Keratinocyte (primary cell): ENCODE measurements around the gene DEPP1. TPM values are rescaled to one million over a fixed set of nuclear protein-coding genes. Genes with fewer than 3 reads are reported as not detected.

Experiments
- DNase-seq: peaks from one replicate; pipeline ENCODE4 v3.0.0-alpha.2; 2011; ENCODE audit warnings: low read depth, missing footprints, low spot score
- FAIRE-seq: peaks from 2 replicates; lab custom pipeline; 2011; peaks lifted over from hg19 to GRCh38; lab: Jason Lieb, UNC
- H2AFZ ChIP-seq: 2 replicates; pipeline ENCODE4 v1.6.0; 2012; ENCODE audit warnings: low read length, control low read depth, inconsistent platforms; ENCODE audit not compliant: control insufficient read depth
- H3K27ac ChIP-seq: 2 replicates; pipeline ENCODE4 v1.5.1; 2011; ENCODE audit warnings: low read length; ENCODE audit not compliant: control insufficient read depth, insufficient read depth
- H3K27me3 ChIP-seq: 3 replicates; pipeline ENCODE4 v1.6.0; 2011; ENCODE audit warnings: low read length; ENCODE audit not compliant: control insufficient read depth, insufficient read depth; ENCODE audit errors: extremely low read depth
- H3K36me3 ChIP-seq, 2 experiments: 2 replicates in 1 of 2; 3 replicates in 1 of 2; pipeline ENCODE4 v1.5.1; 2011; ENCODE audit warnings: low read length in 2 of 2, mild to moderate bottlenecking in 1 of 2; ENCODE audit not compliant: control insufficient read depth in 2 of 2, insufficient read depth in 2 of 2; ENCODE audit errors: extremely low read depth in 1 of 2
- H3K4me1 ChIP-seq: 3 replicates; pipeline ENCODE4 v1.5.1; 2011; ENCODE audit warnings: low read length; ENCODE audit not compliant: control insufficient read depth, insufficient read depth; ENCODE audit errors: extremely low read depth
- H3K4me2 ChIP-seq: 3 replicates; pipeline ENCODE4 v1.6.0; 2011; ENCODE audit warnings: low read depth, low read length; ENCODE audit not compliant: control insufficient read depth, insufficient read depth; ENCODE audit errors: extremely low read depth
- H3K4me3 ChIP-seq, 3 experiments: fragments of 200-600 bp in 1 of 3; sonication (generic) in 1 of 3; 2 replicates in 2 of 3; 3 replicates in 1 of 3; pipeline ENCODE4 v1.5.1; 2011 to 2016; ENCODE audit warnings: low read length in 3 of 3, mild to moderate bottlenecking in 3 of 3, control low read depth in 2 of 3, inconsistent platforms in 1 of 3, low read depth in 1 of 3, mixed read lengths in 1 of 3, mixed run types in 1 of 3, moderate library complexity in 1 of 3; ENCODE audit not compliant: control insufficient read depth in 2 of 3, insufficient read depth in 2 of 3; ENCODE audit errors: extremely low read depth in 1 of 3
- H3K79me2 ChIP-seq: 2 replicates; pipeline ENCODE4 v1.6.0; 2012; ENCODE audit warnings: low read length; ENCODE audit not compliant: control insufficient read depth, insufficient read depth
- H3K9ac ChIP-seq: 3 replicates; pipeline ENCODE4 v1.6.0; 2011; ENCODE audit warnings: low read length; ENCODE audit not compliant: control insufficient read depth, insufficient read depth; ENCODE audit errors: extremely low read depth
- H3K9me1 ChIP-seq: 3 replicates; pipeline ENCODE4 v1.6.0; 2011; ENCODE audit warnings: low read length; ENCODE audit not compliant: control insufficient read depth, insufficient read depth; ENCODE audit errors: extremely low read depth
- H3K9me3 ChIP-seq: 2 replicates; pipeline ENCODE4 v1.5.1; 2012; ENCODE audit warnings: low read depth, low read length; ENCODE audit not compliant: control insufficient read depth
- H4K20me1 ChIP-seq: 3 replicates; pipeline ENCODE4 v1.6.0; 2011; ENCODE audit warnings: low read length; ENCODE audit not compliant: control insufficient read depth, insufficient read depth; ENCODE audit errors: extremely low read depth
- CTCF ChIP-seq, 3 experiments: IDR thresholded peaks in 1 of 3; conservative IDR thresholded peaks in 1 of 3; optimal IDR thresholded peaks in 1 of 3; 2 replicates in 2 of 3; 3 replicates in 1 of 3; pipeline versions ENCODE3 to v1.5.1; 2011; ENCODE audit warnings: low read length in 3 of 3, mild to moderate bottlenecking in 3 of 3, moderate library complexity in 2 of 3, control low read depth in 1 of 3, inconsistent platforms in 1 of 3; ENCODE audit not compliant: insufficient read depth in 2 of 3; ENCODE audit errors: extremely low read depth in 1 of 3
- EZH2 ChIP-seq: IDR thresholded peaks from one replicate; pipeline ENCODE4 v1.6.1; 2012; ENCODE audit warnings: inconsistent platforms, mild to moderate bottlenecking, low read length, moderate library complexity
- dilution Hi-C: fragments of 300-500 bp; cut with MboI; formaldehyde crosslinking; loops from one replicate; pipeline ENCODE4 v1.7.0; 2020; ENCODE audit warnings: low sequenced_read_pairs; ENCODE audit not compliant: extremely low pct_ligation_motif_present
- polyA plus RNA-seq, 5 experiments: library from polyadenylated mRNA; depleted of rRNA in 3 of 5; stranded (reverse) in 3 of 5; stranded (forward) in 1 of 5; unstranded in 1 of 5; fragments of >200 nt; gene quantifications; 1 replicate in 1 of 5; 2 replicates in 3 of 5; 3 replicates in 1 of 5; pipeline versions ENCODE4 v1.2.1 to v1.2.3, GENCODE V29; 2011 to 2012; ENCODE audit warnings: missing spikeins in 2 of 5, low read depth in 1 of 5, low replicate concordance in 1 of 5

Gene DEPP1
- polyA plus RNA-seq, 1 donor (not counting 4 experiments of a cell fraction or from before 2014, with no cell fraction given) = 1.2 TPM

- H3K9ac ChIP-seq = no peak overlapping the region
- H3K4me1 ChIP-seq = no peaks in the 10 kb centered on the region
- H3K4me3 ChIP-seq = no peak overlapping the region
- H4K20me1 ChIP-seq = no peaks in the 10 kb centered on the region
- no peaks in the 10 kb centered on the region for H3K9me1 ChIP-seq
- no peaks in the 10 kb centered on the region for H3K27me3 ChIP-seq
- H3K79me2 ChIP-seq = no peaks in the 10 kb centered on the region
- no peaks in the 10 kb centered on the region for H3K9me3 ChIP-seq
- dilution Hi-C loops = no loop called here
- DNase-seq = no peak
- no peaks in the 10 kb centered on the region for H3K36me3 ChIP-seq
- FAIRE-seq = no peak
- no peak overlapping the region for H3K27ac ChIP-seq
- no peak overlapping the region for H2AFZ ChIP-seq
- TF ChIP-seq EZH2 = no peak
- TF ChIP-seq CTCF (optimal IDR thresholded peaks at IDR 0.05 in 1 of 3, IDR thresholded peaks at IDR 0.05 in 1 of 3, conservative IDR thresholded peaks at IDR 0.05 in 1 of 3; ENCODE audit: extremely low read depth in 1 of 3, insufficient read depth in 2 of 3, low read length in 3 of 3) = no peak
- H3K4me2 ChIP-seq = no peak overlapping the region
Observed at GRCh38 chr10:44927352-44927751, 51.3 kb downstream of the DEPP1 start.

- Histone ChIP-seq H3K4me3 (no peak overlapping the region), H3K27me3 (no peaks in the 10 kb centered on the region), H3K79me2 (no peaks in the 10 kb centered on the region), H2AFZ (no peak overlapping the region), H3K9ac (no peak overlapping the region), H3K9me3 (no peaks in the 10 kb centered on the region), H3K4me1 (no peaks in the 10 kb centered on the region), H3K27ac (no peak overlapping the region), H4K20me1 (no peaks in the 10 kb centered on the region), H3K36me3 (no peaks in the 10 kb centered on the region), H3K9me1 (no peaks in the 10 kb centered on the region), H3K4me2 (no peak overlapping the region)
- TF ChIP-seq CTCF (optimal IDR thresholded peaks at IDR 0.05 in 1 of 3, IDR thresholded peaks at IDR 0.05 in 1 of 3, conservative IDR thresholded peaks at IDR 0.05 in 1 of 3; ENCODE audit: extremely low read depth in 1 of 3, insufficient read depth in 2 of 3, low read length in 3 of 3) (no peak), EZH2 (no peak)
- dilution Hi-C loops = no loop called here
- FAIRE-seq = no peak
- DNase-seq = no peak
Observed at GRCh38 chr10:44926751-44927351, 51.8 kb downstream of the DEPP1 start.

Other genes with a start within 250 kb of the DEPP1 start
- gene TMEM72, start 67.5 kb downstream of the DEPP1 start, polyA plus RNA-seq = not detected in 3 replicates
- gene RASSF4, start 19.0 kb downstream of the DEPP1 start, polyA plus RNA-seq = 0.20 to 0.54 TPM (median 0.23 TPM) in 3 replicates
- 4.0 to 9.4 TPM (median 6.8 TPM) in 3 replicates for gene ZNF22, start 22.1 kb upstream of the DEPP1 start, polyA plus RNA-seq